Hepatocyte (in vitro differentiated cells): ENCODE measurements around the gene ARCN1. TPM values are rescaled to one million over a fixed set of nuclear protein-coding genes. Genes with fewer than 3 reads are reported as not detected.

Source experiments
- DNase-seq: peaks from one replicate; pipeline ENCODE4 v3.0.0-alpha.2; 2016; ENCODE audit warnings: low spot score
- H2AFZ ChIP-seq: fragments of 200-600 bp; sonication (generic); 2 replicates; pipeline ENCODE4 v1.6.0; 2016; ENCODE audit warnings: antibody characterized with exemption, mild to moderate bottlenecking
- H3K27ac ChIP-seq: fragments of 200-600 bp; sonication (generic); 2 replicates; pipeline ENCODE4 v1.5.1; 2016; ENCODE audit warnings: mild to moderate bottlenecking
- H3K27me3 ChIP-seq: fragments of 200-600 bp; sonication (generic); 2 replicates; pipeline ENCODE4 v1.6.1; 2016
- H3K36me3 ChIP-seq: fragments of 200-600 bp; sonication (generic); replicated peaks from 2 replicates; pipeline ENCODE4 v1.5.1; 2016; ENCODE audit warnings: low read depth; ENCODE audit not compliant: insufficient read depth
- H3K4me1 ChIP-seq: fragments of 200-600 bp; sonication (generic); 2 replicates; pipeline ENCODE4 v1.5.1; 2016; ENCODE audit warnings: mild to moderate bottlenecking, moderate library complexity; ENCODE audit not compliant: insufficient read depth
- H3K4me2 ChIP-seq: fragments of 200-600 bp; sonication (generic); 2 replicates; pipeline ENCODE4 v1.6.0; 2016
- H3K4me3 ChIP-seq: fragments of 200-600 bp; sonication (generic); 2 replicates; pipeline ENCODE4 v1.5.1; 2016; ENCODE audit warnings: mild to moderate bottlenecking
- H3K79me2 ChIP-seq: fragments of 200-600 bp; sonication (generic); 2 replicates; pipeline ENCODE4 v1.6.0; 2017; ENCODE audit warnings: mild to moderate bottlenecking
- H3K9me2 ChIP-seq: fragments of 200-600 bp; sonication (generic); replicated peaks from 2 replicates; pipeline ENCODE4 v1.6.0; 2017; ENCODE audit warnings: mild to moderate bottlenecking; ENCODE audit not compliant: insufficient read depth
- H3K9me3 ChIP-seq: fragments of 200-600 bp; sonication (generic); 2 replicates; pipeline ENCODE4 v1.5.1; 2016; ENCODE audit warnings: low read depth, mild to moderate bottlenecking
- H4K20me1 ChIP-seq: fragments of 200-600 bp; sonication (generic); 2 replicates; pipeline ENCODE4 v1.6.0; 2016; ENCODE audit warnings: mild to moderate bottlenecking; ENCODE audit not compliant: insufficient read depth, poor library complexity, severe bottlenecking
- EZH2 ChIP-seq: fragments of 200-600 bp; sonication (generic); IDR thresholded peaks from 2 replicates; pipeline ENCODE4 v1.6.1; 2016; ENCODE audit warnings: antibody characterized with exemption, mild to moderate bottlenecking, borderline replicate concordance
- EZH2phosphoT487 ChIP-seq: fragments of 200-600 bp; sonication (generic); IDR thresholded peaks from one replicate; pipeline ENCODE4 v1.6.1; 2018; ENCODE audit warnings: antibody characterized with exemption, mild to moderate bottlenecking, low read depth, moderate library complexity; ENCODE audit not compliant: unreplicated experiment, severe bottlenecking
- WGBS: methylation state at CpG from one replicate; pipeline ENCODE4 v1.1.6; 2016; ENCODE audit warnings: low lambda C conversion rate; ENCODE audit errors: missing lambda C conversion rate; 5-methylcytosine and 5-hydroxymethylcytosine counted together
- polyA plus RNA-seq: library from polyadenylated mRNA; unstranded; fragments of >200 nt; fragmentation: Nextera tagmentation; extraction: Ambion mirVana; gene quantifications from 2 replicates; pipeline ENCODE4 v1.2.1, GENCODE V29; 2016
- total RNA-seq: library from RNA; depleted of rRNA; stranded (reverse); fragments of >200 nt; gene quantifications from 2 replicates; pipeline ENCODE4 v1.2.3, GENCODE V29; 2014
- TF ChIP-seq, protein P1 (sequence below): fragments of 200-600 bp; sonication (generic); IDR thresholded peaks from 2 replicates; pipeline ENCODE4 v1.5.1; 2016; ENCODE audit warnings: antibody characterized with exemption, mild to moderate bottlenecking; ENCODE audit not compliant: poor library complexity

The ARCN1 gene
- total and polyA plus RNA-seq, 2 experiments from 2014 or later, result 166 to 190 TPM

- Histone ChIP-seq H3K9me3 (no peaks in the 10 kb centered on the region), H3K27ac (peak overlapping the region; percentile 96), H3K4me3 (no peak overlapping the region), H3K36me3 (no peaks in the 10 kb centered on the region), H3K27me3 (no peaks in the 10 kb centered on the region), H3K4me1 (peaks cover 51% of the 10 kb centered on the region), H3K79me2 (peaks cover 21% of the 10 kb centered on the region), H4K20me1 (no peaks in the 10 kb centered on the region), H3K4me2 (peak overlapping the region; percentile 91), H3K9me2 (no peaks in the 10 kb centered on the region), H2AFZ (no peak overlapping the region)
- TF ChIP-seq, protein P1, sequence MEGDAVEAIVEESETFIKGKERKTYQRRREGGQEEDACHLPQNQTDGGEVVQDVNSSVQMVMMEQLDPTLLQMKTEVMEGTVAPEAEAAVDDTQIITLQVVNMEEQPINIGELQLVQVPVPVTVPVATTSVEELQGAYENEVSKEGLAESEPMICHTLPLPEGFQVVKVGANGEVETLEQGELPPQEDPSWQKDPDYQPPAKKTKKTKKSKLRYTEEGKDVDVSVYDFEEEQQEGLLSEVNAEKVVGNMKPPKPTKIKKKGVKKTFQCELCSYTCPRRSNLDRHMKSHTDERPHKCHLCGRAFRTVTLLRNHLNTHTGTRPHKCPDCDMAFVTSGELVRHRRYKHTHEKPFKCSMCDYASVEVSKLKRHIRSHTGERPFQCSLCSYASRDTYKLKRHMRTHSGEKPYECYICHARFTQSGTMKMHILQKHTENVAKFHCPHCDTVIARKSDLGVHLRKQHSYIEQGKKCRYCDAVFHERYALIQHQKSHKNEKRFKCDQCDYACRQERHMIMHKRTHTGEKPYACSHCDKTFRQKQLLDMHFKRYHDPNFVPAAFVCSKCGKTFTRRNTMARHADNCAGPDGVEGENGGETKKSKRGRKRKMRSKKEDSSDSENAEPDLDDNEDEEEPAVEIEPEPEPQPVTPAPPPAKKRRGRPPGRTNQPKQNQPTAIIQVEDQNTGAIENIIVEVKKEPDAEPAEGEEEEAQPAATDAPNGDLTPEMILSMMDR, result no peak
- TF ChIP-seq EZH2phosphoT487 (no peak), EZH2 (no peak)
- WGBS, result 60% methylated on average over 9 of the region's 9 CpGs
- no peak for DNase-seq
These were observed 50.4 kb downstream of the ARCN1 start for GRCh38 chr11:118622376-118623268.

- 63% methylated on average over 4 of the region's 4 CpGs for WGBS
- Histone ChIP-seq H3K27me3 (no peaks in the 10 kb centered on the region), H3K27ac (peak overlapping the region; percentile 96), H3K4me3 (no peak overlapping the region), H3K9me3 (no peaks in the 10 kb centered on the region), H3K79me2 (peaks cover 21% of the 10 kb centered on the region), H4K20me1 (no peaks in the 10 kb centered on the region), H3K9me2 (no peaks in the 10 kb centered on the region), H2AFZ (no peak overlapping the region), H3K4me2 (peak overlapping the region; percentile 91), H3K4me1 (peaks cover 44% of the 10 kb centered on the region), H3K36me3 (no peaks in the 10 kb centered on the region)
- TF ChIP-seq, protein P1, result no peak
- TF ChIP-seq EZH2phosphoT487 (no peak), EZH2 (no peak)
- DNase-seq, result no peak
These were observed 51.1 kb downstream of the ARCN1 start for GRCh38 chr11:118623269-118623655.

DNA sequence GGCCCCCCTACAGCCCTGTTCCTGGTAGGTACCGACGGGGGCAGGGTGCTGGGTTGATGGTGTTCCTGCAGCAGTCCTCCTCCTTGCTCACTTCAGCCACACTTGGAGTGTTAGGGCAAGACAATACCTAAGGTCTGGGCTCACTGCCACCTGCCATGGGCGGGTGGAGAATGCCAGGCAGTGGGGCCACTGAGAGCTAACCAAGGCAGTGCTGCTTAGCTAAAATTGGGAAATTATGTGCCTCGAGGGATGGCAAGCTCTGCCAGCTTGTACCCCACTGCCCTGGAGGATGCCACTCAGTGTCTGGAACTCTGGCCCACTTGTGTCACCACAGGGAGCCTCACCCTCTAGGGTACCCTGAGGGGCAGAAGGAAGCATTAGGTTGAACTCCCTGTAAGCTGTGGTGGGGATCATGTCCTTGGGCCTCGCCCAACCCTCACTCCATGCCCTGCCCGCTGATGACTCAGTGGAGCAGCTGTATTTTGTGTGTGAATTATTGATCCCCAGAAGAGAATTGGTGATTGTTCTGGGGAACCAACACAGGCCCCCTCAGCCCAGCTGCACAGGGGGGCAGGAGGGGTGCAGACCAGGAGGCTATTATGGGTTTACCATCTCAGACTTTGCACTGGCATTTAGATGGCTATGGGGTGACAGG lies 53.0 kb downstream of the ARCN1 start:
- H4K20me1 ChIP-seq, result no peaks in the 10 kb centered on the region
- H2AFZ ChIP-seq, result no peak overlapping the region
- peaks cover 27% of the 10 kb centered on the region for H3K4me1 ChIP-seq
- no peaks in the 10 kb centered on the region for H3K36me3 ChIP-seq
- TF ChIP-seq EZH2 (no peak), EZH2phosphoT487 (no peak)
- TF ChIP-seq, protein P1, result no peak
- H3K4me2 ChIP-seq, result no peak overlapping the region
- H3K27me3 ChIP-seq, result no peaks in the 10 kb centered on the region
- H3K9me2 ChIP-seq, result no peaks in the 10 kb centered on the region
- H3K79me2 ChIP-seq, result peaks cover 24% of the 10 kb centered on the region
- over 99% methylated on average over 6 of the region's 6 CpGs for WGBS
- no peak for DNase-seq
- H3K27ac ChIP-seq, result no peak overlapping the region
- no peaks in the 10 kb centered on the region for H3K9me3 ChIP-seq
- no peak overlapping the region for H3K4me3 ChIP-seq
